Urinary bladder (tissue), 4 donors: ENCODE results near the gene PCED1B. TPM values are rescaled to one million over a fixed set of nuclear protein-coding genes. Genes with fewer than 3 reads are reported as not detected.

Source experiments
- DNase-seq: peaks from one replicate; pipeline ENCODE4 v3.0.0-alpha.2; 2015; ENCODE audit errors: extremely low spot score
- H3K27ac ChIP-seq: one replicate; pipeline ENCODE4 v1.5.1; 2013; ENCODE audit warnings: low read depth, mild to moderate bottlenecking, moderate library complexity
- H3K36me3 ChIP-seq: one replicate; pipeline ENCODE4 v1.6.1; 2013; ENCODE audit warnings: mild to moderate bottlenecking, moderate library complexity; ENCODE audit not compliant: insufficient read depth
- H3K4me1 ChIP-seq: one replicate; pipeline ENCODE4 v1.6.1; 2013; ENCODE audit warnings: mild to moderate bottlenecking, moderate library complexity; ENCODE audit not compliant: insufficient read depth
- H3K4me3 ChIP-seq: one replicate; pipeline ENCODE4 v1.5.1; 2013; ENCODE audit warnings: low read depth, low read length
- WGBS: extraction: QIAGEN DNeasy Blood & Tissue Kit; methylation state at CpG from one replicate; pipeline ENCODE4 v1.1.7; 2013; 5-methylcytosine and 5-hydroxymethylcytosine counted together
- polyA plus RNA-seq: library from polyadenylated mRNA; stranded (reverse); fragments of 200-250 nt; gene quantifications from one replicate; pipeline ENCODE4 v1.2.3, GENCODE V29; 2013
- total RNA-seq: library from RNA; depleted of rRNA; stranded (reverse); fragments of >200 nt; gene quantifications from one replicate; pipeline ENCODE4 v1.2.3, GENCODE V29; 2014
- donor health status: healthy with polysubstance abuse.
- donor health status: healthy.

Gene PCED1B
- total and polyA plus RNA-seq, 2 donors, result 1.1 to 4.6 TPM

GRCh38 chr12:47075192-47076084 is 4.0 kb upstream of the PCED1B start:
- H3K27ac ChIP-seq, result no peak overlapping the region
- no peaks in the 10 kb centered on the region for H3K36me3 ChIP-seq
- 89% methylated on average over 7 of the region's 7 CpGs for WGBS
- no peak overlapping the region for H3K4me3 ChIP-seq
- no peaks in the 10 kb centered on the region for H3K4me1 ChIP-seq
- DNase-seq, result no peak

DNA sequence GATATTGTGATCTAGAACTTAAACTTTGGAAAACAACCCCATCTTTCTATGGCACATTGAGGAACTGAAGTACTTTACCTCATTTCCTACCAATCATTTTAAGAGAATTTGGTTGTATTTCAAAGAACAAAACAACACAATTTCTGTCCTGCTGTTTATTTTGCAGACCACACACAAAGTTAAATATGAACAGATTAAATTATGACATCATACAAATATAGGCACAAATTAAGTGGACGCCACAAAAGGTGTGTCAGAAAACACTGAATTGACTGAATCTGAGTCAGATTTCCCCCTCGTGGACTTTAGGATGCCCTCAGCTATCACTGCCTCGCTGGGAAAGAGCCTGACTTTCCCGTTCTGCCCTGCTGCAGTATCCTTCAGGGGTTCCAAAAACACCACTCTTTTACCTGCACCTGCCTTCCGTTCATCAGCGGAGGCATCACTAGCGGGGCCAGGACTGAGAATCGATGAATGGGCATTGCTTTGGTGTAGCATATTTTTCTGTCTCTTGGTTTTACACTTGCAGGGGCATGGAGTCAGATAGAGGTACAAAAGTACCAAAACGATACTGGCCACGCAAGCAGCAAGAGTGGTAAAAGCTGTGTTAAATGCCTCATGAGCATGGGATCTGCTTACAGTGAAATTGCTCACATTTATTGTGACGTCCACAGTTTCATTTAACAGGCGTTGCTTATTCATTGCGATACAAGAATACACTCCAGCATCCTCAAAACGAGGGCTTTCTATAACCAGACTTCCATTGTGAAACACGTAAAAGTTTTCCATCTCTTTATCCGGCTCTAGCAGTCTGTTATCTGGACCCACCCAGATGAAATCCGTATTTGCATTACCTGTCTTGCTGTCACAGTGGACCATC is 2.0 kb upstream of the PCED1B start:
- no peaks in the 10 kb centered on the region for H3K36me3 ChIP-seq
- H3K27ac ChIP-seq, result no peak overlapping the region
- 86% methylated on average over 17 of the region's 17 CpGs for WGBS
- H3K4me1 ChIP-seq, result no peaks in the 10 kb centered on the region
- peak overlapping the region; percentile 15 for H3K4me3 ChIP-seq
- no peak for DNase-seq

DNA sequence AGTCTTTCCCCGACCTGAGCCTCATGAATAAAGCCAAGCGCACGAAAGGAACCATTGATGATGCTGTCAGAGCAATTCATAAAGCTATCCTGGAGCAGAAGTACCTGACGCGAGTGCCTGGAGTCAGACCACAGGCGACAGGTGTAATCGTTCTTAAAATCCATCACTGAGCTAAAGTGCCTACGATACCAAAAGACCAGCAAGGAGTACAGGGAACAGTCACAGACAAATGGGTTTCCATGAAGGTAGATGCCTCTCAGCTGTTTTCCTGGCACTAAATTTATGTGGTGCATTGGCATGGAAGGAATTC is 1.4 kb upstream of the PCED1B start:
- Histone ChIP-seq H3K36me3 (no peaks in the 10 kb centered on the region), H3K4me1 (no peaks in the 10 kb centered on the region), H3K27ac (no peak overlapping the region), H3K4me3 (no peak overlapping the region)
- no peak for DNase-seq
- WGBS, result 90% methylated on average over 8 of the region's 8 CpGs

DNA sequence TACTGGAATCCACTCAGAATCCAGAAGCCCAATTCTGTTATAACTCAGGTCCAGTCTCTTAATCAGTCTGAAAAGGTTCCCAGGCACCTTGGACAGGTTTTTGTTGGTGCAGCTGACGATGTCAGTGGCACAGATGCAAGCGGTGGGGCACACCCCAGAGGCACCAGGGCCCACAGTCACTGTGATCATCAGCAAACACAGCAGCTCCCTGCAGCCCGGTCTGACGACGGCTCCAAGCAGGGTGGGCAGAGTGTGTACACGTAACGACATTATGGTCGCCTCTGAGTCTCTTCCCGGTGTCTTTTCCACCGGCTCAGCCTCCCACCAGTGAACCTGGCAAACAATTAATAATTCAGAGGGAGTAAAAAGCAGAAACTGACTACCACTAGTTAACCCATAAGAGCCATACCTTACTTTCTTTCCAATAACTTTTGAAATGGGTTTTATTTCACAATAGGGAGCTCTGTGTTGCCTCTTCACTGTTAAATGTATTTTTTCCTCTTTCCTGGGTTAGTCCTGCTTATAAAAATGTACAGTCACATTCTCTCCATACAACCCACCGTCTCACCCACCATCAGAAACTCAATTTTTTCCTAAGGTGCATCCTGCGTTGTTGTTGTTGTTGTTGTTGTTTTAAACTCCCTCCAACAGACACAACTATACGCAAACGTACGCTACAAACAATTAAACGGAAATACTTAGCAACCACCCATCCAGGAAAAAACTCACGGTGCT is 521 bp upstream of the PCED1B start:
- Histone ChIP-seq H3K4me1 (no peaks in the 10 kb centered on the region), H3K4me3 (peak overlapping the region; percentile 83), H3K36me3 (no peaks in the 10 kb centered on the region), H3K27ac (peak overlapping the region; percentile 88)
- 4% methylated on average over 17 of the region's 17 CpGs for WGBS
- no peak for DNase-seq

DNA sequence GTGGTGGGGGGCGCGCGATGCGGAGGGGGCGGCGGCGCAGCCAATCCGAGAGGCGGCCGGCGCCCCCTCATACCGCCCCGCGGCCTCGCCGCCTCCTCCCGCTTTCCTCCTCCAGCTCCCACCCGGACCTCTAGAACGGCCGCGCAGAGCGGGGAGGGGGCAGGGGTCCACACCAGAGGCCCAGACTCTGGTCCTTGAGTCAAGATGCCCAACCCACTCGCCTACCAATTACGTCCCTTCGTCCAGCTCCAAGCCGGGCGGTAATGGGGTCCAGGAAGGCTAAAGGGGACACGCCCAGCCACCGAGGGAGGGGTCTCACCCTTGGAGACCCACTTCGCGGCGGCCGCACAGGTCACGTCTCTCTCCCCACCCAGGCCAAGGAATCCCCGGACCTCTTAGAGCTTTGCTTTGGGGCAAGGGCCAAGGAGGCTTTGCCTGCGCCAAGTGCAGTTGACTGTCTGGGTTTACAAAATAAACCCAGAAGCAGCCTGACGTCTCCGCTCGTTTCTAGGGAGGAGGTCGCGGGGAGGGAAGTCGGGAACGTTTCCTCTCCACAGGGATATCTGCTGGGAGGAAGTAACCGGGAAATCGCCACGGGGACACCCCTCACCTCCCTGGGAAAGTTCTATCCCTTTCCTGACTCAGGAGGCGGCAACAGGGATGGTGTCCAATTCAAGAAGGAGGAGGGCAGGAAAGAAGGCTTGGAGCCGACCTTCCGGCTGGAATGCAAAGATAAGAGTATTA is 732 bp downstream of the PCED1B start:
- Histone ChIP-seq H3K4me3 (peak overlapping the region; percentile 83), H3K4me1 (no peaks in the 10 kb centered on the region), H3K27ac (peak overlapping the region; percentile 88), H3K36me3 (no peaks in the 10 kb centered on the region)
- WGBS, result under 1% methylated on average over 49 of the region's 49 CpGs
- no peak for DNase-seq

GRCh38 chr12:47080725-47081502 is 1.5 kb downstream of the PCED1B start:
- no peaks in the 10 kb centered on the region for H3K36me3 ChIP-seq
- peak overlapping the region; percentile 58 for H3K27ac ChIP-seq
- no peaks in the 10 kb centered on the region for H3K4me1 ChIP-seq
- H3K4me3 ChIP-seq, result peak overlapping the region; percentile 83
- WGBS, result 12% methylated on average over 26 of the region's 26 CpGs
- no peak for DNase-seq

DNA sequence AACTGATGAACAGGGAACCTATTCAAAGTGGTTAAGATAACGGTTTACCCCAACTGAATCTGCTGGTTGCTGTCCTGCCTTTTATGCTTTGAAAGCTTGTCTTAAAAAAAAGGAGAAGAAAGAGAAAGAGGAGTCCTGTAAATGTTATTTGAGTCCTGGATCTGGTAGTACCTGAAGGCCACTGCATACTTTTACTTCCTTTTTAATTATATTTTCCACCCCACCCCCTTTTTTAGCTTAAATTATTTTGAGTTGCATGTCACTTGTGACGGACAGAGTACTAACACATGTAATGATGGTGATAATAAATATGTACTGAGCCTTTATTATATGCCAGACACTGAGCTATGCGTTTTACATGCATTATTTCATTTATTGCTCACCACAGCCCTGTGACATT is 2.9 kb downstream of the PCED1B start:
- DNase-seq, result no peak
- 84% methylated on average over 3 of the region's 3 CpGs for WGBS
- Histone ChIP-seq H3K4me3 (no peak overlapping the region), H3K36me3 (no peaks in the 10 kb centered on the region), H3K27ac (no peak overlapping the region), H3K4me1 (no peaks in the 10 kb centered on the region)

GRCh38 chr12:47082796-47083621 is 3.6 kb downstream of the PCED1B start:
- Histone ChIP-seq H3K27ac (no peak overlapping the region), H3K4me1 (no peaks in the 10 kb centered on the region), H3K36me3 (no peaks in the 10 kb centered on the region), H3K4me3 (no peak overlapping the region)
- WGBS, result 73% methylated on average over 7 of the region's 7 CpGs
- no peak for DNase-seq

- no peak for DNase-seq
- WGBS, result 84% methylated on average over 1 of the region's 1 CpG
- Histone ChIP-seq H3K27ac (no peak overlapping the region), H3K36me3 (no peaks in the 10 kb centered on the region), H3K4me1 (no peaks in the 10 kb centered on the region), H3K4me3 (no peak overlapping the region)
Measured at GRCh38 chr12:47084172-47084571, 4.8 kb downstream of the PCED1B start.

DNA sequence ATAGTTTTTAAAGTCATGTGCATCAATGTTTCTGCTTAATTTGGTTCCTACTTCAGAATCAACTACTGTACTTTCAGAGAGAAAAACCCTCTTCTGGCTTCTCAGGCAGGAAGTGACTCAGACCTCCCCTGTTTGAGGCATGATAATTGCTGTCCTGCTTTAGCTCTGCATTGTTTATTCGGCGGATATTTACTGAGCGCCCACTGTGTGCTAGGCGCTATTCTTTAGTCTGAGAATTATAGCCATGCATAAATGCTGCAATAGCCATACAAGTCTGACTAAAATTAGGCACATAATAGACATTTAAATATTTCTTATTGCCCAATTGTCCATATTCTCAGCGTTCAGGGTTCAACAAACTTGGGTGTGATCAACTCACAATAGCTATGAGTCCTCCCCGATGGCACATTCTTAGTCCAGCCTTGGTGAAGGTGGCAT is 6.4 kb downstream of the PCED1B start:
- Histone ChIP-seq H3K4me1 (no peaks in the 10 kb centered on the region), H3K27ac (peak overlapping the region; percentile 67), H3K4me3 (no peak overlapping the region), H3K36me3 (no peaks in the 10 kb centered on the region)
- no peak for DNase-seq
- 63% methylated on average over 6 of the region's 6 CpGs for WGBS

DNA sequence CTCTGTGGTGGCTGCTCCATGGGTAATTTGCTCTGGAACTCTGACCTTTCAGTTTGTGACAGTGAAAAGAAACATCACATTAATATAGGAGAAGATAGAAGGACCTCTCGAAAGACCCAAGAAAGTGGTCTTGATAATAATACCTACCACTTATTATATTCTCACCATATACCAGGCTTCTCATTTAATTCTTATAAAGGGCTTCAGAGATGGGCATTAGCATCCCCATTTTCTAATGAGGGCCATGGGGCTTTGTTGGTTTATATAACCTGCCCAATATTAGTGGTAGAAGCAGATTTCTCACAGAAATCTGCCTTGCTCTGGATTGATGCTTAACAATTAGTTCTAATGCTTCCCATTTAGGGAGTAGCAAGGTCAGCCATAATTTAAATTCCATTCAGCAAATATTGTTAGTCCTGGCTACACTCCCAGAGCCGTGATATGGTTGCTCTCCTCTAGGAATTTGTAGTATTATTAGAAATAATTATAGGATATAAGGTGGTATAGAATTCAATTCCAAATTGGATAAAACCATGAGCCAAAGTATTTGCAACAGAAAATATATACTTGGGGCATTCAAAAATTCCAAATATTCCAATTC is 7.8 kb downstream of the PCED1B start:
- DNase-seq, result no peak
- Histone ChIP-seq H3K36me3 (no peaks in the 10 kb centered on the region), H3K27ac (no peak overlapping the region), H3K4me1 (no peaks in the 10 kb centered on the region), H3K4me3 (no peak overlapping the region)
- 64% methylated on average over 2 of the region's 2 CpGs for WGBS
